HL-60 (cell line): Measurements from ENCODE around the gene PHF5A.
A peak's percentile ranks its signal among the peaks of the same experiment; 100 is the strongest.

Source experiments
- CTCF ChIP-seq: IDR thresholded peaks from one replicate; pipeline ENCODE4 v1.5.1; 2011; ENCODE audit warnings: low read length, control low read depth, inconsistent platforms; ENCODE audit not compliant: insufficient read depth
- POLR2AphosphoS5 ChIP-seq: IDR thresholded peaks from 2 replicates; pipeline ENCODE4 v1.6.1; 2012; ENCODE audit warnings: low read depth

DNA sequence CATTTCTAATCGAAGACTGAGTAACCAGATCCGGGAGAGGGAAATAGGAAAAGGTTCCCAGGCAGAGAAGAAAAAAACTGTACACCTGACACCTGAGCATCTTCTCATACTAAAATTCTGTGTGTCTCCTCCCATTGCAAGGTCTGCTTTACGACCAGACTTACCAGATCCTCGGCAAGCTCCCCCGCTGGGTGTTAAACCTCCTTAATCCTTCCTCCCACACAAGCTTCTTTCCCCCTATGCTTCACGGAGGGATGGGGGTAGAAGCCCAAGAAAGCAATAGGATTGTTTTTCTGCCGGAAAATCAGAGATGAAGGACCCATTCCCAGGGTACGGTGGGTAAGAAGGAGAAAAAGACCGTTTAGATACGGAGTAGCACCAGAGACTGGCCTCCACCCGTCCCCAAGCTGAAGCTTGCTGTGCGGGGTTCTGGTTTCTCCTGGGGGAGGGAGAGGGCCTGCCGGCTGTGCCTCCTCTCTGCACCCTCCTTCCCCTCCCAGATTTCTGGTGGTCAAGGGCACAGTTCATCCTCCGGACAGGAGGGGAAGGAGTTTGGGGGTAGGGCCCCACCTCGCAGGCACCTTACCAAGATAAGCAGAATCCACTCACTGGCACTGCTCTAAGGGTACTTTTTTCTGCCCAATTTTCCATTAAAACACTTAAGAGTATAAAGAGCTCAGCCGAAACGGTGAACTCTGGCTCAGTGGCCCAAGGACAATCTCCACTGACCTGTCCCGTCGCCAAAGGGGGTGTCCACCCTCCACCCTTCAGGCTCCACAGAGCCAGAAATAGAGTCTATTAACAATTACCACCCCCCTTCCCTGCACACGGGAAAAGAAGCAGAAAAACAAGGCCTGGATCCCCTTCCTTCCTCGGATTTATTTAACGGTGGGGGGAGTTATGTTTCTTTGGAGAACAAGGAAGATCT is 23.1 kb downstream of the PHF5A start:
- TF ChIP-seq CTCF (no peak), POLR2AphosphoS5 (0 out of 2 replicates have a peak, but pooled peaks have one; percentile 22)
